SKM-1 (cell line): ENCODE results near the gene CXCL12.

Experiments used
- DNase-seq: peaks from one replicate; lab custom pipeline; 2025; ENCODE audit not compliant: unreplicated experiment; lab: John Stamatoyannopoulos, UW

CXCL12 gene

GRCh38 chr10:44335330-44336021, 49.4 kb downstream of the CXCL12 start:
- DNase-seq, result no peak

GRCh38 chr10:44334621-44335184, 50.2 kb downstream of the CXCL12 start:
- DNase-seq, result no peak

- no peak for DNase-seq
Observed at GRCh38 chr10:44334091-44334490, 50.8 kb downstream of the CXCL12 start.

GRCh38 chr10:44333511-44333910, 51.4 kb downstream of the CXCL12 start:
- no peak for DNase-seq

- DNase-seq, result no peak
Observed at GRCh38 chr10:44332465-44332864, 52.4 kb downstream of the CXCL12 start.

GRCh38 chr10:44330431-44330830, 54.5 kb downstream of the CXCL12 start:
- DNase-seq, result no peak

- DNase-seq, result no peak
Observed at GRCh38 chr10:44327461-44327860, 57.4 kb downstream of the CXCL12 start.
